ENCODE measurements around the gene NDOR1.
"Not testable (repeated sequence)": the region's sequence is repeated elsewhere in the genome, so short reads cannot be mapped to it uniquely, and the experiment has no call there.

The NDOR1 gene

GRCh38 chr9:137240841-137241489, 35.5 kb downstream of the NDOR1 start, which contains the start of gene TUBB4B:
Gene TUBB4B, plus strand, starts transcription at chr9:137241287. Its CDS starts 74 bp downstream, at chr9:137241361.
- FAIRE-seq (peak; percentile 99), DNase-seq (ENCODE audit: insufficient read length, low spot score) (peak; percentile 99)

GRCh38 chr9:137241490-137242268, 36.2 kb downstream of the NDOR1 start:
- FAIRE-seq (no peak), DNase-seq (ENCODE audit: insufficient read length, low spot score) (peak; percentile 27)

- DNase-seq (ENCODE audit: insufficient read length, low spot score): no peak
- no peak for FAIRE-seq
Measured at GRCh38 chr9:137242269-137243203, 37.0 kb downstream of the NDOR1 start.

- FAIRE-seq; DNase-seq (ENCODE audit: insufficient read length, low spot score): not testable (repeated sequence)
Measured at GRCh38 chr9:137243266-137243625, 37.7 kb downstream of the NDOR1 start.

- DNase-seq (ENCODE audit: insufficient read length, low spot score): no peak
- peak; percentile 33 for FAIRE-seq
Measured at GRCh38 chr9:137243626-137244485, 38.4 kb downstream of the NDOR1 start.

- FAIRE-seq: no peak
- no peak for DNase-seq (ENCODE audit: insufficient read length, low spot score)
Measured at GRCh38 chr9:137244486-137245449, 39.3 kb downstream of the NDOR1 start.

- DNase-seq (ENCODE audit: insufficient read length, low spot score) (no peak), FAIRE-seq (no peak)
Measured at GRCh38 chr9:137245450-137246421, 40.2 kb downstream of the NDOR1 start.

GRCh38 chr9:137247135-137247915, 41.8 kb downstream of the NDOR1 start:
- FAIRE-seq (no peak), DNase-seq (ENCODE audit: insufficient read length, low spot score) (no peak)

- FAIRE-seq: no peak
- no peak for DNase-seq (ENCODE audit: insufficient read length, low spot score)
Measured at GRCh38 chr9:137247916-137248175, 42.3 kb downstream of the NDOR1 start.

GRCh38 chr9:137250329-137251193, 45.1 kb downstream of the NDOR1 start:
- DNase-seq (ENCODE audit: insufficient read length, low spot score) (no peak), FAIRE-seq (no peak)

- DNase-seq (ENCODE audit: insufficient read length, low spot score) (no peak), FAIRE-seq (no peak)
Measured at GRCh38 chr9:137251194-137251461, 45.6 kb downstream of the NDOR1 start, which contains the start of gene STPG3. Gene STPG3, plus strand, starts transcription at chr9:137251286. Its CDS starts 1 bp downstream, at chr9:137251287.

- DNase-seq (ENCODE audit: insufficient read length, low spot score) (no peak), FAIRE-seq (no peak)
Measured at GRCh38 chr9:137251490-137252268, 46.2 kb downstream of the NDOR1 start.

- DNase-seq (ENCODE audit: insufficient read length, low spot score) (no peak), FAIRE-seq (no peak)
Measured at GRCh38 chr9:137252555-137253506, 47.3 kb downstream of the NDOR1 start.

- DNase-seq (ENCODE audit: insufficient read length, low spot score) (no peak), FAIRE-seq (no peak)
Measured at GRCh38 chr9:137253717-137254623, 48.5 kb downstream of the NDOR1 start.

All from HTR-8/SVneo (cell line).